WTC11 (cell line): ENCODE measurements around the gene PRSS27. TPM values are rescaled to one million over a fixed set of nuclear protein-coding genes. Genes with fewer than 3 reads are reported as not detected.
A peak's percentile ranks its signal among the peaks of the same experiment; 100 is the strongest.

Source experiments
- ATAC-seq: fragments of 200-7000 bp; cut with Tn5 transposase; 2 replicates; pipeline ENCODE4 v1.10.0; 2021; ENCODE audit warnings: mild to moderate bottlenecking, moderate library complexity
- CTCF ChIA-PET: fragments of 300-600 bp; sonication (Branson Sonifier 250); formaldehyde crosslinking; loops from one replicate; lab custom pipeline; 2021; ENCODE audit warnings: antibody characterized with exemption; lab: Charles Lee
- POLR2A ChIA-PET: fragments of 350-600 bp; sonication (Branson Sonifier 250); formaldehyde crosslinking; loops from one replicate; lab custom pipeline; 2021; ENCODE audit warnings: antibody characterized with exemption; lab: Charles Lee
- DNase-seq: peaks from one replicate; pipeline ENCODE4 v3.0.0; 2021; ENCODE audit warnings: low spot score
- H3K27ac Mint-ChIP-seq: 2 replicates; pipeline ENCODE4 v1.8.0; 2021; ENCODE audit warnings: mixed read lengths
- H3K27me3 Mint-ChIP-seq: 2 replicates; pipeline ENCODE4 v1.8.0; 2021; ENCODE audit warnings: low read depth, mild to moderate bottlenecking, moderate library complexity, mixed read lengths
- H3K36me3 Mint-ChIP-seq: 2 replicates; pipeline ENCODE4 v1.8.0; 2021; ENCODE audit warnings: mixed read lengths
- H3K4me1 Mint-ChIP-seq: 2 replicates; pipeline ENCODE4 v1.8.0; 2022; ENCODE audit warnings: mixed read lengths
- H3K4me3 Mint-ChIP-seq: 2 replicates; pipeline ENCODE4 v1.8.0; 2021; ENCODE audit warnings: mild to moderate bottlenecking, moderate library complexity, mixed read lengths
- H3K9me3 Mint-ChIP-seq: 2 replicates; pipeline ENCODE4 v1.8.0; 2021; ENCODE audit warnings: mixed read lengths
- CBFB ChIP-seq: sonication (generic); formaldehyde crosslinking; IDR thresholded peaks from 2 replicates; pipeline ENCODE4 v1.8.1; 2022; ENCODE audit warnings: mild to moderate bottlenecking, low read depth, missing genetic modification reagents
- ESRRA ChIP-seq: sonication (generic); formaldehyde crosslinking; IDR thresholded peaks from 2 replicates; pipeline ENCODE4 v1.8.1; 2022; ENCODE audit warnings: mild to moderate bottlenecking, missing genetic modification reagents, borderline replicate concordance
- FOXJ3 ChIP-seq: sonication (generic); formaldehyde crosslinking; IDR thresholded peaks from 2 replicates; pipeline ENCODE4 v1.9.0; 2021; ENCODE audit warnings: missing genetic modification reagents, mild to moderate bottlenecking, borderline replicate concordance
- FOXP1 ChIP-seq: sonication (generic); formaldehyde crosslinking; IDR thresholded peaks from 2 replicates; pipeline ENCODE4 v1.8.0; 2022; ENCODE audit warnings: missing genetic modification reagents, mild to moderate bottlenecking, moderate library complexity, borderline replicate concordance
- GABPB1 ChIP-seq: sonication (generic); formaldehyde crosslinking; IDR thresholded peaks from 2 replicates; pipeline ENCODE4 v1.8.1; 2023; ENCODE audit warnings: mild to moderate bottlenecking, missing genetic modification reagents
- JAZF1 ChIP-seq: fragments of 250-450 bp; sonication (Bioruptor Pico); IDR thresholded peaks from 2 replicates; pipeline ENCODE4 v1.9.0; 2021; ENCODE audit warnings: moderate library complexity, mild to moderate bottlenecking, inconsistent platforms
- MXD4 ChIP-seq: fragments of 250-450 bp; sonication (Bioruptor Pico); IDR thresholded peaks from 2 replicates; pipeline ENCODE4 v1.8.0; 2021; ENCODE audit warnings: mild to moderate bottlenecking, moderate library complexity, borderline replicate concordance
- SP1 ChIP-seq: sonication (generic); formaldehyde crosslinking; conservative IDR thresholded peaks from 2 replicates; pipeline ENCODE4 v1.8.1; 2022; ENCODE audit warnings: missing genetic modification reagents
- ZNF121 ChIP-seq: sonication (generic); formaldehyde crosslinking; IDR thresholded peaks from 2 replicates; pipeline ENCODE4 v1.8.0; 2023; ENCODE audit warnings: missing genetic modification reagents
- ZNF219 ChIP-seq: sonication (generic); formaldehyde crosslinking; IDR thresholded peaks from 2 replicates; pipeline ENCODE4 v1.8.0; 2023; ENCODE audit warnings: missing genetic modification reagents, mild to moderate bottlenecking, borderline replicate concordance
- ZNF232 ChIP-seq: sonication (generic); formaldehyde crosslinking; IDR thresholded peaks from 2 replicates; pipeline ENCODE4 v1.8.0; 2022; ENCODE audit warnings: mild to moderate bottlenecking, missing genetic modification reagents
- ZNF423 ChIP-seq: fragments of 250-450 bp; sonication (Bioruptor Pico); IDR thresholded peaks from 2 replicates; pipeline ENCODE4 v2.1.2; 2022; ENCODE audit warnings: mild to moderate bottlenecking, moderate library complexity
- total RNA-seq: library from RNA; stranded (reverse); gene quantifications from 3 replicates; pipeline ENCODE4 v1.2.3, GENCODE V29; 2021
- TF ChIP-seq, protein P1 (sequence below): sonication (generic); formaldehyde crosslinking; IDR thresholded peaks from 2 replicates; pipeline ENCODE4 v1.8.0; 2022; ENCODE audit warnings: mild to moderate bottlenecking, missing genetic modification reagents
- TF ChIP-seq, protein P2 (sequence below): sonication (generic); formaldehyde crosslinking; IDR thresholded peaks from 2 replicates; pipeline ENCODE4 v1.8.1; 2023; ENCODE audit warnings: mild to moderate bottlenecking, missing genetic modification reagents
- TF ChIP-seq, protein P3 (sequence below): fragments of 250-450 bp; sonication (Bioruptor Pico); IDR thresholded peaks from 2 replicates; pipeline ENCODE4 v1.9.0; 2021; ENCODE audit warnings: mild to moderate bottlenecking
- TF ChIP-seq, protein P4 (sequence below): fragments of 250-450 bp; sonication (Bioruptor Pico); IDR thresholded peaks from 2 replicates; pipeline ENCODE4 v1.8.0; 2021; ENCODE audit warnings: mild to moderate bottlenecking
- TF ChIP-seq, protein P5 (sequence below): sonication (generic); formaldehyde crosslinking; IDR thresholded peaks from 2 replicates; pipeline ENCODE4 v1.8.0; 2022; ENCODE audit warnings: missing genetic modification reagents
- TF ChIP-seq, protein P6 (sequence below): sonication (generic); formaldehyde crosslinking; conservative IDR thresholded peaks from 2 replicates; pipeline ENCODE4 v1.8.1; 2022; ENCODE audit warnings: mild to moderate bottlenecking, missing genetic modification reagents
- TF ChIP-seq, protein P7 (sequence below): sonication (generic); formaldehyde crosslinking; IDR thresholded peaks from 2 replicates; pipeline ENCODE4 v1.8.1; 2022; ENCODE audit warnings: mild to moderate bottlenecking, missing genetic modification reagents, moderate library complexity, borderline replicate concordance

PRSS27 gene
- total RNA-seq, 1 experiment from 2014 or later = 5.1 TPM

GRCh38 chr16:2745116-2745890, 25.3 kb upstream of the PRSS27 start:
- CTCF ChIA-PET = interaction anchor here (0.9 to 1.6 kb wide), 4 partner anchors 17 to 94 kb away, joined by 3 to 4 read pairs (median 4); partner anchors contain the start of gene PRSS41
- 0 out of 2 replicates have a peak, but pooled peaks cover 2% of the 10 kb centered on the region for H3K36me3 Mint-ChIP-seq
- H3K4me3 Mint-ChIP-seq = no peak overlapping the region
- no peaks in the 10 kb centered on the region for H3K27me3 Mint-ChIP-seq
- ATAC-seq (peak; percentile 22), DNase-seq (no peak)
- H3K9me3 Mint-ChIP-seq = no peaks in the 10 kb centered on the region
- POLR2A ChIA-PET = no interaction called here
- no peak for TF ChIP-seq MXD4 (CRISPR knock-in tag)
- TF ChIP-seq ZNF121 (CRISPR knock-in tag) = no peak
- TF ChIP-seq ESRRA (CRISPR knock-in tag) = no peak
- TF ChIP-seq, protein P1, sequence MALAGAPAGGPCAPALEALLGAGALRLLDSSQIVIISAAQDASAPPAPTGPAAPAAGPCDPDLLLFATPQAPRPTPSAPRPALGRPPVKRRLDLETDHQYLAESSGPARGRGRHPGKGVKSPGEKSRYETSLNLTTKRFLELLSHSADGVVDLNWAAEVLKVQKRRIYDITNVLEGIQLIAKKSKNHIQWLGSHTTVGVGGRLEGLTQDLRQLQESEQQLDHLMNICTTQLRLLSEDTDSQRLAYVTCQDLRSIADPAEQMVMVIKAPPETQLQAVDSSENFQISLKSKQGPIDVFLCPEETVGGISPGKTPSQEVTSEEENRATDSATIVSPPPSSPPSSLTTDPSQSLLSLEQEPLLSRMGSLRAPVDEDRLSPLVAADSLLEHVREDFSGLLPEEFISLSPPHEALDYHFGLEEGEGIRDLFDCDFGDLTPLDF (CRISPR knock-in tag) = no peak
- no peak for TF ChIP-seq FOXJ3
- TF ChIP-seq, protein P2, sequence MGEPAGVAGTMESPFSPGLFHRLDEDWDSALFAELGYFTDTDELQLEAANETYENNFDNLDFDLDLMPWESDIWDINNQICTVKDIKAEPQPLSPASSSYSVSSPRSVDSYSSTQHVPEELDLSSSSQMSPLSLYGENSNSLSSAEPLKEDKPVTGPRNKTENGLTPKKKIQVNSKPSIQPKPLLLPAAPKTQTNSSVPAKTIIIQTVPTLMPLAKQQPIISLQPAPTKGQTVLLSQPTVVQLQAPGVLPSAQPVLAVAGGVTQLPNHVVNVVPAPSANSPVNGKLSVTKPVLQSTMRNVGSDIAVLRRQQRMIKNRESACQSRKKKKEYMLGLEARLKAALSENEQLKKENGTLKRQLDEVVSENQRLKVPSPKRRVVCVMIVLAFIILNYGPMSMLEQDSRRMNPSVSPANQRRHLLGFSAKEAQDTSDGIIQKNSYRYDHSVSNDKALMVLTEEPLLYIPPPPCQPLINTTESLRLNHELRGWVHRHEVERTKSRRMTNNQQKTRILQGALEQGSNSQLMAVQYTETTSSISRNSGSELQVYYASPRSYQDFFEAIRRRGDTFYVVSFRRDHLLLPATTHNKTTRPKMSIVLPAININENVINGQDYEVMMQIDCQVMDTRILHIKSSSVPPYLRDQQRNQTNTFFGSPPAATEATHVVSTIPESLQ (CRISPR knock-in tag) = no peak
- no peak for TF ChIP-seq GABPB1 (CRISPR knock-in tag)
- TF ChIP-seq, protein P3, sequence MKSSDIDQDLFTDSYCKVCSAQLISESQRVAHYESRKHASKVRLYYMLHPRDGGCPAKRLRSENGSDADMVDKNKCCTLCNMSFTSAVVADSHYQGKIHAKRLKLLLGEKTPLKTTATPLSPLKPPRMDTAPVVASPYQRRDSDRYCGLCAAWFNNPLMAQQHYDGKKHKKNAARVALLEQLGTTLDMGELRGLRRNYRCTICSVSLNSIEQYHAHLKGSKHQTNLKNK (CRISPR knock-in tag) = no peak
- TF ChIP-seq, protein P4, sequence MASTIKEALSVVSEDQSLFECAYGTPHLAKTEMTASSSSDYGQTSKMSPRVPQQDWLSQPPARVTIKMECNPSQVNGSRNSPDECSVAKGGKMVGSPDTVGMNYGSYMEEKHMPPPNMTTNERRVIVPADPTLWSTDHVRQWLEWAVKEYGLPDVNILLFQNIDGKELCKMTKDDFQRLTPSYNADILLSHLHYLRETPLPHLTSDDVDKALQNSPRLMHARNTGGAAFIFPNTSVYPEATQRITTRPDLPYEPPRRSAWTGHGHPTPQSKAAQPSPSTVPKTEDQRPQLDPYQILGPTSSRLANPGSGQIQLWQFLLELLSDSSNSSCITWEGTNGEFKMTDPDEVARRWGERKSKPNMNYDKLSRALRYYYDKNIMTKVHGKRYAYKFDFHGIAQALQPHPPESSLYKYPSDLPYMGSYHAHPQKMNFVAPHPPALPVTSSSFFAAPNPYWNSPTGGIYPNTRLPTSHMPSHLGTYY (CRISPR knock-in tag) = no peak
- TF ChIP-seq ZNF232 = no peak
- TF ChIP-seq FOXP1 = no peak
- no peak for TF ChIP-seq SP1 (CRISPR knock-in tag)
- TF ChIP-seq, protein P5, sequence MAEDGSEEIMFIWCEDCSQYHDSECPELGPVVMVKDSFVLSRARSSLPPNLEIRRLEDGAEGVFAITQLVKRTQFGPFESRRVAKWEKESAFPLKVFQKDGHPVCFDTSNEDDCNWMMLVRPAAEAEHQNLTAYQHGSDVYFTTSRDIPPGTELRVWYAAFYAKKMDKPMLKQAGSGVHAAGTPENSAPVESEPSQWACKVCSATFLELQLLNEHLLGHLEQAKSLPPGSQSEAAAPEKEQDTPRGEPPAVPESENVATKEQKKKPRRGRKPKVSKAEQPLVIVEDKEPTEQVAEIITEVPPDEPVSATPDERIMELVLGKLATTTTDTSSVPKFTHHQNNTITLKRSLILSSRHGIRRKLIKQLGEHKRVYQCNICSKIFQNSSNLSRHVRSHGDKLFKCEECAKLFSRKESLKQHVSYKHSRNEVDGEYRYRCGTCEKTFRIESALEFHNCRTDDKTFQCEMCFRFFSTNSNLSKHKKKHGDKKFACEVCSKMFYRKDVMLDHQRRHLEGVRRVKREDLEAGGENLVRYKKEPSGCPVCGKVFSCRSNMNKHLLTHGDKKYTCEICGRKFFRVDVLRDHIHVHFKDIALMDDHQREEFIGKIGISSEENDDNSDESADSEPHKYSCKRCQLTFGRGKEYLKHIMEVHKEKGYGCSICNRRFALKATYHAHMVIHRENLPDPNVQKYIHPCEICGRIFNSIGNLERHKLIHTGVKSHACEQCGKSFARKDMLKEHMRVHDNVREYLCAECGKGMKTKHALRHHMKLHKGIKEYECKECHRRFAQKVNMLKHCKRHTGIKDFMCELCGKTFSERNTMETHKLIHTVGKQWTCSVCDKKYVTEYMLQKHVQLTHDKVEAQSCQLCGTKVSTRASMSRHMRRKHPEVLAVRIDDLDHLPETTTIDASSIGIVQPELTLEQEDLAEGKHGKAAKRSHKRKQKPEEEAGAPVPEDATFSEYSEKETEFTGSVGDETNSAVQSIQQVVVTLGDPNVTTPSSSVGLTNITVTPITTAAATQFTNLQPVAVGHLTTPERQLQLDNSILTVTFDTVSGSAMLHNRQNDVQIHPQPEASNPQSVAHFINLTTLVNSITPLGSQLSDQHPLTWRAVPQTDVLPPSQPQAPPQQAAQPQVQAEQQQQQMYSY = no peak
- TF ChIP-seq JAZF1 (CRISPR knock-in tag) = no peak
- TF ChIP-seq, protein P6, sequence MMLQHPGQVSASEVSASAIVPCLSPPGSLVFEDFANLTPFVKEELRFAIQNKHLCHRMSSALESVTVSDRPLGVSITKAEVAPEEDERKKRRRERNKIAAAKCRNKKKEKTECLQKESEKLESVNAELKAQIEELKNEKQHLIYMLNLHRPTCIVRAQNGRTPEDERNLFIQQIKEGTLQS = no peak
- no peak for TF ChIP-seq ZNF423 (CRISPR knock-in tag)
- TF ChIP-seq ZNF219 = no peak
- TF ChIP-seq, protein P7, sequence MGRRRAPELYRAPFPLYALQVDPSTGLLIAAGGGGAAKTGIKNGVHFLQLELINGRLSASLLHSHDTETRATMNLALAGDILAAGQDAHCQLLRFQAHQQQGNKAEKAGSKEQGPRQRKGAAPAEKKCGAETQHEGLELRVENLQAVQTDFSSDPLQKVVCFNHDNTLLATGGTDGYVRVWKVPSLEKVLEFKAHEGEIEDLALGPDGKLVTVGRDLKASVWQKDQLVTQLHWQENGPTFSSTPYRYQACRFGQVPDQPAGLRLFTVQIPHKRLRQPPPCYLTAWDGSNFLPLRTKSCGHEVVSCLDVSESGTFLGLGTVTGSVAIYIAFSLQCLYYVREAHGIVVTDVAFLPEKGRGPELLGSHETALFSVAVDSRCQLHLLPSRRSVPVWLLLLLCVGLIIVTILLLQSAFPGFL (CRISPR knock-in tag) = no peak
- TF ChIP-seq CBFB (CRISPR knock-in tag) = no peak
- H3K4me1 Mint-ChIP-seq = no peaks in the 10 kb centered on the region; the same call in none of the 2 replicates
- H3K27ac Mint-ChIP-seq = no peak overlapping the region; the same call in 1 of the 2 replicates
